Fibroblast of lung (primary cell): ENCODE results near the gene SEC22A. TPM values are rescaled to one million over a fixed set of nuclear protein-coding genes. Genes with fewer than 3 reads are reported as not detected.

Experiments
- DNase-seq, 2 donors: peaks; one replicate each; pipeline versions ENCODE4 v3.0.0 to v3.0.0-alpha.2; 2010; ENCODE audit warnings: low read depth in 2 of 2
- H2AFZ ChIP-seq: 2 replicates; pipeline ENCODE4 v1.5.1; 2012; ENCODE audit warnings: low read length, control low read depth, inconsistent platforms
- H3K27ac ChIP-seq: 2 replicates; pipeline ENCODE4 v1.5.1; 2011; ENCODE audit warnings: low read length, control low read depth; ENCODE audit not compliant: insufficient read depth
- H3K27me3 ChIP-seq: 2 replicates; pipeline ENCODE4 v1.5.1; 2011; ENCODE audit warnings: mild to moderate bottlenecking, low read length; ENCODE audit not compliant: control insufficient read depth, insufficient read depth
- H3K36me3 ChIP-seq: 2 replicates; pipeline ENCODE4 v1.5.1; 2011; ENCODE audit warnings: low read length; ENCODE audit not compliant: control insufficient read depth, insufficient read depth
- H3K4me1 ChIP-seq: 2 replicates; pipeline ENCODE4 v1.5.1; 2011; ENCODE audit warnings: low read length; ENCODE audit not compliant: control insufficient read depth, insufficient read depth; ENCODE audit errors: extremely low read depth
- H3K4me2 ChIP-seq: 2 replicates; pipeline ENCODE4 v1.5.1; 2011; ENCODE audit warnings: low read length, control low read depth; ENCODE audit not compliant: insufficient read depth; ENCODE audit errors: extremely low read depth
- H3K4me3 ChIP-seq, 4 experiments: fragments of 200-600 bp in 1 of 4; sonication (generic) in 1 of 4; replicated peaks in 1 of 4; 2 replicates each; pipeline ENCODE4 v1.5.1; 2011 to 2016; ENCODE audit warnings: low read length in 4 of 4, low read depth in 3 of 4, mild to moderate bottlenecking in 3 of 4, control low read depth in 2 of 4, inconsistent platforms in 1 of 4, mixed read lengths in 1 of 4; ENCODE audit not compliant: insufficient read depth in 1 of 4; ENCODE audit errors: control extremely low read depth in 1 of 4
- H3K79me2 ChIP-seq: 2 replicates; pipeline ENCODE4 v1.5.1; 2012; ENCODE audit warnings: mild to moderate bottlenecking, low read length, inconsistent platforms; ENCODE audit not compliant: control insufficient read depth, insufficient read depth
- H3K9ac ChIP-seq: 2 replicates; pipeline ENCODE4 v1.5.1; 2011; ENCODE audit warnings: mild to moderate bottlenecking, low read length, control low read depth; ENCODE audit not compliant: insufficient read depth
- H3K9me3 ChIP-seq: 2 replicates; pipeline ENCODE4 v1.5.1; 2012; ENCODE audit warnings: low read depth, low read length; ENCODE audit not compliant: control insufficient read depth, insufficient read depth
- H4K20me1 ChIP-seq: 2 replicates; pipeline ENCODE4 v1.5.1; 2011; ENCODE audit warnings: low read length; ENCODE audit not compliant: control insufficient read depth, insufficient read depth; ENCODE audit errors: extremely low read depth
- EZH2 ChIP-seq: IDR thresholded peaks from 2 replicates; pipeline ENCODE4 v1.5.1; 2012; ENCODE audit warnings: low read length, control low read depth, mild to moderate bottlenecking; ENCODE audit errors: missing control alignments
- polyA plus RNA-seq, 2 donors: library from polyadenylated mRNA; depleted of rRNA in 1 of 2; stranded (reverse) in 1 of 2; unstranded in 1 of 2; fragments of >200 nt; gene quantifications; 2 replicates each; pipeline ENCODE4 v1.2.1, GENCODE V29; 2011 to 2012; ENCODE audit warnings: missing spikeins in 1 of 2
- total RNA-seq: library from RNA; depleted of rRNA; stranded (reverse); fragments of >200 nt; gene quantifications from 2 replicates; pipeline ENCODE4 v1.2.1, GENCODE V29; 2014
- TF ChIP-seq, protein P1 (sequence below), 2 donors: IDR thresholded peaks in 1 of 2; conservative IDR thresholded peaks in 1 of 2; 1 replicate in 1 of 2; 2 replicates in 1 of 2; pipeline ENCODE4 v1.5.1; 2011 to 2012; ENCODE audit warnings: low read length in 2 of 2, control low read depth in 1 of 2, inconsistent platforms in 1 of 2, low read depth in 1 of 2, mild to moderate bottlenecking in 1 of 2

The SEC22A gene
- total and polyA plus RNA-seq, 2 donors (not counting 1 experiment from before 2014, with no cell fraction given) = 45.4 to 52.7 TPM

DNA sequence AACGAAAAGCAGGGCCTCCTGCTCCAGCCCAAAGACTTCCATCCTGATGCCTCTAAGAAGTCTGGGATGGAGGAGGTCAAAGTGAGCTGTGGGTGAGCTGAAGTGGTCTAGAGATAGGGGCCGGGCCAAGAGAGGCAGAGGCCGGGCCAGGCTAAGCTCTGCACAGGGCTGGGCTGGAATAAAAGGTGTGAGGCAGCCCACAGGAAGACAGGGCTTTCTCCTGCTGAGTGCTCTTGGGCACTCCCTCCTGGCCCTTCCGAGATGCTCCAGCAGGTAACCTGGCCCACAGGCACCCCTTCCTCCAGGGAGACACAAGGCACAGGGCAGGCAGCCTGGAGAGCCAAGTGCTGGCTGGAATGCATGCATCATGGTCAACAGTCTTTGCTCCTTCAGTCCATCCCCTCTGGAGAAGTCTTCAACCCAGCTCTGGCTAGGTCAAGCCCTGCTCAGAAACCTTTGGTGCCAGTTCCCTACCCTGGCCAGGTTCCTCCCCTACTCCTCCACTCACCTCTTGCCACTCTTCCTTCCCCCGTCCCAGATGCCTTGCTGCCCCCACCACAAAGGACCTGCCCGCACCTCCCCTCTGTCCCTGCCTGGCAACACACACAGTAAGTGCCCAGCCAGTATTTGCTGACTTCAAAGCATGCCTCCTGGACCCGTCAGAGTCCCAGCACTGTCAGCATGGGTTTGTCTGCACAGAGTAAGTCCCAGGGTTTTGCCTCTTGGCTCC is 93.6 kb downstream of the SEC22A start:
- no peak for DNase-seq
- Histone ChIP-seq H2AFZ (no peak overlapping the region), H3K9me3 (no peaks in the 10 kb centered on the region), H3K79me2 (no peaks in the 10 kb centered on the region), H3K9ac (no peak overlapping the region), H3K4me2 (no peak overlapping the region), H4K20me1 (no peaks in the 10 kb centered on the region), H3K27ac (no peak overlapping the region), H3K4me3 (no peak overlapping the region), H3K4me1 (no peaks in the 10 kb centered on the region), H3K27me3 (peaks cover 3% of the 10 kb centered on the region), H3K36me3 (no peaks in the 10 kb centered on the region)
- no peak for TF ChIP-seq EZH2
- TF ChIP-seq, protein P1, sequence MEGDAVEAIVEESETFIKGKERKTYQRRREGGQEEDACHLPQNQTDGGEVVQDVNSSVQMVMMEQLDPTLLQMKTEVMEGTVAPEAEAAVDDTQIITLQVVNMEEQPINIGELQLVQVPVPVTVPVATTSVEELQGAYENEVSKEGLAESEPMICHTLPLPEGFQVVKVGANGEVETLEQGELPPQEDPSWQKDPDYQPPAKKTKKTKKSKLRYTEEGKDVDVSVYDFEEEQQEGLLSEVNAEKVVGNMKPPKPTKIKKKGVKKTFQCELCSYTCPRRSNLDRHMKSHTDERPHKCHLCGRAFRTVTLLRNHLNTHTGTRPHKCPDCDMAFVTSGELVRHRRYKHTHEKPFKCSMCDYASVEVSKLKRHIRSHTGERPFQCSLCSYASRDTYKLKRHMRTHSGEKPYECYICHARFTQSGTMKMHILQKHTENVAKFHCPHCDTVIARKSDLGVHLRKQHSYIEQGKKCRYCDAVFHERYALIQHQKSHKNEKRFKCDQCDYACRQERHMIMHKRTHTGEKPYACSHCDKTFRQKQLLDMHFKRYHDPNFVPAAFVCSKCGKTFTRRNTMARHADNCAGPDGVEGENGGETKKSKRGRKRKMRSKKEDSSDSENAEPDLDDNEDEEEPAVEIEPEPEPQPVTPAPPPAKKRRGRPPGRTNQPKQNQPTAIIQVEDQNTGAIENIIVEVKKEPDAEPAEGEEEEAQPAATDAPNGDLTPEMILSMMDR (conservative IDR thresholded peaks at IDR 0.05 in 1 of 2, IDR thresholded peaks at IDR 0.05 in 1 of 2; ENCODE audit: low read depth in 1 of 2, low read length in 2 of 2) = no peak

GRCh38 chr3:123295901-123296250 is 94.1 kb downstream of the SEC22A start:
- H3K79me2 ChIP-seq = no peaks in the 10 kb centered on the region
- H3K36me3 ChIP-seq = no peaks in the 10 kb centered on the region
- no peak for DNase-seq
- no peak overlapping the region for H3K9ac ChIP-seq
- no peak overlapping the region for H3K4me3 ChIP-seq
- H2AFZ ChIP-seq = no peak overlapping the region
- no peaks in the 10 kb centered on the region for H4K20me1 ChIP-seq
- H3K27me3 ChIP-seq = peaks cover 5% of the 10 kb centered on the region
- no peak overlapping the region for H3K27ac ChIP-seq
- H3K9me3 ChIP-seq = no peaks in the 10 kb centered on the region
- no peak overlapping the region for H3K4me2 ChIP-seq
- H3K4me1 ChIP-seq = no peaks in the 10 kb centered on the region
- no peak for TF ChIP-seq EZH2
- TF ChIP-seq, protein P1 (conservative IDR thresholded peaks at IDR 0.05 in 1 of 2, IDR thresholded peaks at IDR 0.05 in 1 of 2; ENCODE audit: low read depth in 1 of 2, low read length in 2 of 2) = no peak

DNA sequence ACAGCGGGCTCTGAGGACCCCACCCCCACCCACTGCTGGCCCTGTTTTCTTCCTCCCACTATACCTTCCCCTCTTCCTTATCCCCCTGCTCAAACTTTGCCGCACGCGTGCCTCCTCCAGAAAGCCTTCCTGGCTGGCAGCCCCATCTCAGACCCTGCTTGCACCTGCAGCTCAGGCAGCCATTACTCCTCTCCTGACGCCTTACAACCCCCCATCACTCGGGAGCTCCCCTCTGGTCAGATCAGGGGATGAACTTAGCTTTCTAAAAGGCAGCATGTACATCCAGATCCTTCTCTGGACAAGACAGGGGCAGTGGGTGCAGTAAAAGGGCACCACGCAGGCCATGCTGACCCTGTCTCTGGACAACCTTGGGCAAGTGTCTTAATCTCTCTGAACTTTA is 94.5 kb downstream of the SEC22A start:
- Histone ChIP-seq H3K27ac (no peak overlapping the region), H3K79me2 (no peaks in the 10 kb centered on the region), H3K36me3 (no peaks in the 10 kb centered on the region), H3K9me3 (no peaks in the 10 kb centered on the region), H3K9ac (no peak overlapping the region), H4K20me1 (no peaks in the 10 kb centered on the region), H3K27me3 (peaks cover 6% of the 10 kb centered on the region), H3K4me3 (no peak overlapping the region), H3K4me1 (no peaks in the 10 kb centered on the region), H3K4me2 (no peak overlapping the region), H2AFZ (no peak overlapping the region)
- no peak for DNase-seq
- no peak for TF ChIP-seq EZH2
- TF ChIP-seq, protein P1 (conservative IDR thresholded peaks at IDR 0.05 in 1 of 2, IDR thresholded peaks at IDR 0.05 in 1 of 2; ENCODE audit: low read depth in 1 of 2, low read length in 2 of 2) = no peak
